ENCODE results near the gene ABHD2. TPM values are rescaled to one million over a fixed set of nuclear protein-coding genes. Genes with fewer than 3 reads are reported as not detected.
A peak's percentile ranks its signal among the peaks of the same experiment; 100 is the strongest.

ABHD2 gene
- total and polyA plus RNA-seq, 9 of the 15 experiments (the other 6 are each of a cell fraction or from before 2014, with no cell fraction given) = 16.9 to 99.8 (median 47.5) TPM

DNA sequence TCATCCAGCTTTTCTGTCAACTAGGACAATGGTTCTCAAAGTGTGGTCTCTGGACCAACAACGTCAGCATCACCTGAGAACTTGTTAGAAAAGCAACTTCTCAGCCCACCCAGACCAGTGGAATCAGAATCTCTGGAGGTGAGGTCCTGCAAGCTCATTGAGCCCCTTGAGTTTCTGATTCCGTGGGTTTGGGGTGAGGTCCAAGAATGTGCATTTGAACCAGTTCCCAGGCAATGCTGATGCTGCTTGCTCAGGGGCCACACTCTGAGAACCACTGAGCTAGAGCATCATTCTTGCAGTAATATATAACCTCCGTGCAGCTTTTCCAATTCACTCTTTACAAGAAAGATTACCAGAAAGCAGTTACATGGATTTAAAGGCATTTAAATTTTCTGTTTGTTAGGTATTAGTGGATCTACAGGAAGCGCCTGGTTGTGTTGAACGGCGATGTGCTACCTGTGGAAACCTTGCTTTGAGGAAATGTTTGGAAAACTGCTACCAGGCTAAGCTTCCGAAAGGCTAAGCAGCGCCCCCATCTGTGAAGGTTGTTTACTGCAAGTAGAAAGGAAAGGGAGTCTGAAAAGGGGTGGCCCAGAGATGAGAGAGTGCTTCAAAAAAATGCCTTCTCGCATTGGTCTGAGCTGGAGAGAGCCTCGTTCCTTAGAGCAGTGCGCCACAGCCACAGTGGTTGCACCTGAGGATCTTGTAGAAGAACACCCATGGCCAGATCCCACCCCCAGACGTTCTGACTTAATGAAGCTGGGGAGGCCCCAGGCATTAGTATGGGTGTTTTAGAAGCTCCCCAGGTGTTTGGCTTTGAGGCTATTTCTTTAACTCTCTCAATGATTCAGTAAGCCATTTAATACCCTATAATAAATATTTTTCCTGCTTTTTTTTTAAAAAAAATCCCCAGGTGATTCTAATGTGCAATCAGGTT is 83.1 kb downstream of the ABHD2 start (continued):
- TF ChIP-seq TCF3 (CRISPR knock-in tag; IDR thresholded peaks at IDR 0.05) (no peak), RAD21 (CRISPR knock-in tag; conservative IDR thresholded peaks at IDR 0.05 in 1 of 2, IDR thresholded peaks at IDR 0.05 in 1 of 2) (peak; percentile 49 to 80), DIDO1 (tag; IDR thresholded peaks at IDR 0.05; ENCODE audit: low read depth) (no peak), RCOR1 (IDR thresholded peaks at IDR 0.05; ENCODE audit: borderline replicate concordance in 1 of 2, low read depth in 2 of 2, low read length in 2 of 2) (0 out of 4 replicates have a peak, but pooled peaks of 1 of the 2 experiments have one; percentile 19), EP400 (IDR thresholded peaks at IDR 0.05) (no peak), STAG1 (CRISPR knock-in tag; IDR thresholded peaks at IDR 0.05; ENCODE audit: borderline replicate concordance) (peak; percentile 38; the same call in 1 of the 2 replicates), MTF1 (CRISPR knock-in tag; IDR thresholded peaks at IDR 0.05; ENCODE audit: borderline replicate concordance) (no peak), CC2D1A (IDR thresholded peaks at IDR 0.05) (no peak), ZNF696 (CRISPR knock-in tag; conservative IDR thresholded peaks at IDR 0.05) (no peak), SMC3 (conservative IDR thresholded peaks at IDR 0.05; ENCODE audit: insufficient read depth, low read depth, low read length) (peak; percentile 42), JUND (IDR thresholded peaks at IDR 0.05; ENCODE audit: borderline replicate concordance, low read depth, low read length) (0 out of 2 replicates have a peak, but pooled peaks have one; percentile 5), JUND (tag; IDR thresholded peaks at IDR 0.05; ENCODE audit: borderline replicate concordance, low read depth, low read length) (no peak), GTF2A2 (tag; IDR thresholded peaks at IDR 0.05) (no peak)
- TF ChIP-seq, protein P1, sequence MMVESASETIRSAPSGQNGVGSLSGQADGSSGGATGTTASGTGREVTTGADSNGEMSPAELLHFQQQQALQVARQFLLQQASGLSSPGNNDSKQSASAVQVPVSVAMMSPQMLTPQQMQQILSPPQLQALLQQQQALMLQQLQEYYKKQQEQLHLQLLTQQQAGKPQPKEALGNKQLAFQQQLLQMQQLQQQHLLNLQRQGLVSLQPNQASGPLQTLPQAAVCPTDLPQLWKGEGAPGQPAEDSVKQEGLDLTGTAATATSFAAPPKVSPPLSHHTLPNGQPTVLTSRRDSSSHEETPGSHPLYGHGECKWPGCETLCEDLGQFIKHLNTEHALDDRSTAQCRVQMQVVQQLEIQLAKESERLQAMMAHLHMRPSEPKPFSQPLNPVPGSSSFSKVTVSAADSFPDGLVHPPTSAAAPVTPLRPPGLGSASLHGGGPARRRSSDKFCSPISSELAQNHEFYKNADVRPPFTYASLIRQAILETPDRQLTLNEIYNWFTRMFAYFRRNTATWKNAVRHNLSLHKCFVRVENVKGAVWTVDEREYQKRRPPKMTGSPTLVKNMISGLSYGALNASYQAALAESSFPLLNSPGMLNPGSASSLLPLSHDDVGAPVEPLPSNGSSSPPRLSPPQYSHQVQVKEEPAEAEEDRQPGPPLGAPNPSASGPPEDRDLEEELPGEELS (CRISPR knock-in tag; IDR thresholded peaks at IDR 0.05; ENCODE audit: borderline replicate concordance) = no peak
- TF ChIP-seq, protein P2, sequence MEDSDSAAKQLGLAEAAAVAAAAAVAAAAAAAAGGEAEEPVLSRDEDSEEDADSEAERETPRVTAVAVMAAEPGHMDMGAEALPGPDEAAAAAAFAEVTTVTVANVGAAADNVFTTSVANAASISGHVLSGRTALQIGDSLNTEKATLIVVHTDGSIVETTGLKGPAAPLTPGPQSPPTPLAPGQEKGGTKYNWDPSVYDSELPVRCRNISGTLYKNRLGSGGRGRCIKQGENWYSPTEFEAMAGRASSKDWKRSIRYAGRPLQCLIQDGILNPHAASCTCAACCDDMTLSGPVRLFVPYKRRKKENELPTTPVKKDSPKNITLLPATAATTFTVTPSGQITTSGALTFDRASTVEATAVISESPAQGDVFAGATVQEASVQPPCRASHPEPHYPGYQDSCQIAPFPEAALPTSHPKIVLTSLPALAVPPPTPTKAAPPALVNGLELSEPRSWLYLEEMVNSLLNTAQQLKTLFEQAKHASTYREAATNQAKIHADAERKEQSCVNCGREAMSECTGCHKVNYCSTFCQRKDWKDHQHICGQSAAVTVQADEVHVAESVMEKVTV (CRISPR knock-in tag; IDR thresholded peaks at IDR 0.05) = 0 out of 2 replicates have a peak, but pooled peaks have one; percentile 6
- TF ChIP-seq, protein P3, sequence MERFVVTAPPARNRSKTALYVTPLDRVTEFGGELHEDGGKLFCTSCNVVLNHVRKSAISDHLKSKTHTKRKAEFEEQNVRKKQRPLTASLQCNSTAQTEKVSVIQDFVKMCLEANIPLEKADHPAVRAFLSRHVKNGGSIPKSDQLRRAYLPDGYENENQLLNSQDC (CRISPR knock-in tag; IDR thresholded peaks at IDR 0.05) = no peak
- TF ChIP-seq, protein P4, sequence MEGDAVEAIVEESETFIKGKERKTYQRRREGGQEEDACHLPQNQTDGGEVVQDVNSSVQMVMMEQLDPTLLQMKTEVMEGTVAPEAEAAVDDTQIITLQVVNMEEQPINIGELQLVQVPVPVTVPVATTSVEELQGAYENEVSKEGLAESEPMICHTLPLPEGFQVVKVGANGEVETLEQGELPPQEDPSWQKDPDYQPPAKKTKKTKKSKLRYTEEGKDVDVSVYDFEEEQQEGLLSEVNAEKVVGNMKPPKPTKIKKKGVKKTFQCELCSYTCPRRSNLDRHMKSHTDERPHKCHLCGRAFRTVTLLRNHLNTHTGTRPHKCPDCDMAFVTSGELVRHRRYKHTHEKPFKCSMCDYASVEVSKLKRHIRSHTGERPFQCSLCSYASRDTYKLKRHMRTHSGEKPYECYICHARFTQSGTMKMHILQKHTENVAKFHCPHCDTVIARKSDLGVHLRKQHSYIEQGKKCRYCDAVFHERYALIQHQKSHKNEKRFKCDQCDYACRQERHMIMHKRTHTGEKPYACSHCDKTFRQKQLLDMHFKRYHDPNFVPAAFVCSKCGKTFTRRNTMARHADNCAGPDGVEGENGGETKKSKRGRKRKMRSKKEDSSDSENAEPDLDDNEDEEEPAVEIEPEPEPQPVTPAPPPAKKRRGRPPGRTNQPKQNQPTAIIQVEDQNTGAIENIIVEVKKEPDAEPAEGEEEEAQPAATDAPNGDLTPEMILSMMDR (IDR thresholded peaks at IDR 0.05 in 2 of 3, conservative IDR thresholded peaks at IDR 0.05 in 1 of 3; ENCODE audit: insufficient read depth in 2 of 3, low read depth in 1 of 3, low read length in 3 of 3) = peak; percentile 75 to 83 (median 79)
